GM18511 (cell line): Measurements from ENCODE around the gene PTPRM.

Source experiments
- ATAC-seq: cut with Tn5 transposase; IDR thresholded peaks from one replicate; pipeline ENCODE4 v1.9.1; 2021; ENCODE audit warnings: mild to moderate bottlenecking, moderate library complexity; ENCODE audit not compliant: unreplicated experiment

The PTPRM gene

DNA sequence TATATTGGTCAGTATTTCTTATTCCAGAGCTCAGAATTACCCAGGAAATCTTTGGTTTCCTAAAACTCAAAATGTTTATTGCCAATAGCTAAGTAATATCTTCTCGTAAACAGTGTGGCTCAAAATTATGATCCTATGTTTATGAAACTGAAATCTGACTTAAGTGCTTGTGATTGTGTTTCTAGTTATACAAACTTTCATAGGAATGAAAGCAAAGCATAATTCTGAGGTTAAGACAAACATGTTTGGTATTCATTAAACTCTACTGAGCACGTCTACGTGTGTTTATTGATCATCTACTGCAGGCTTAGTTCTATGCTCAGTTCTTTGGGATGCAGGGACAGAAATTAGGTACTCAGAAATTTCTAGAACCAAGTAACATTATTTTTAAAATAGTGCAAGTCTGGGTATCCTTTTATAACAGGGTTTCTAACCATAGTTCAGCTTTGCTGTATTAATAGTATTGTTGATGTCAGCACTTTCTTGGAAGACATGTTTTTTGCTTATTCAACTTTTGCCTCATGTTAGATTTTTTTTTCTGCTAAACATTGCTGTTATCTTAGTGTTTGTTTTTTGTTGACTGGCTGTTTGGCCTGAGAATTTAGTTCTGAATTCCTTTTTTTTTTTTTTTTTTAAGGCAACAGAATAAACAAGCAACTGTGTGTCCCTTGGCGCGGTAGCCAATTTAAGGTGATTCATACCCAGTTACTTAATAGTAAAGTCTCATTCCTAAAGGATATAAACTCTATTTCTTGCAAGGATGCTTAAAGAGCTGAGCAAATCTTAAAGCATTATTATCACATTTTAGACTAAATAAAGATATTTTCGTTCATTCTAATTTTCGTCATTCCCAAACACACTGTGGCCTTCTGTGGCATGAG, 31.3 kb downstream of the PTPRM start:
- no peak for ATAC-seq

GRCh38 chr18:7600036-7600435, 32.9 kb downstream of the PTPRM start:
- no peak for ATAC-seq

DNA sequence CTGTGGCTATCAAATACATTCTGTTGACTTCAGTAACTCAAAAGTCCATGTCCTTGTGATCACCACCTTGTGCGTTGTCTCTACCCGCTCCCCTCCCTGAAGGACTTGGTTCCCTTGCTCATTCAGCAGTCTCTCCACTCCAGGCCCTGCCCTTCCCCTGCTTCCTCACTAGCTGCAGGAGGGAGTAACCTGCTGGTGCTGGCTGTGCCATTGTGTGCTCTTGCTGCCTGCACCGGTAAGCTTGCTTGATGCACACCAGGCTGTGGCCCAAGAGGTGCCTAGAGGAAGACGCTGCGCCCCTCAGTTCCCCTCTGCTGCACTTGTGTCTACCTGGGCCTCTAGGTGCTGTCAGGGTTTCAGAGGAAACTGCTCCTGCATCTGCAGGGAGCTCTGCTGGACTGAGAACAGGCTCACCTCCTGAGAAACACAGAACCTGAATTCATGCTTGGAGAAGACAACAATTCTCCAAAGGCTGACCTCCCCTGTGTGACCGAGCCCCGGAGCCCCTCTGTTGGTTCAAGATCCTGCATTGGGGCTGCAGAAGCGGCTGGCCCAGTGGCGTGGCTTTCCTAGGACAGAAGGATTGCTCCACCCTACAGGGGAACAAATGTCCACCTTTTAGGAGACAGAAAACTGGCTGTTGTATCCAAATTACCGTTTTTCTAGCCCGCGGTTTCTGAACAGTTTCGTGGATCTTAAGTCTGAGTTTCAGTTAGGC, 33.6 kb downstream of the PTPRM start:
- no peak for ATAC-seq

GRCh38 chr18:7601246-7601615, 34.1 kb downstream of the PTPRM start:
- no peak for ATAC-seq

DNA sequence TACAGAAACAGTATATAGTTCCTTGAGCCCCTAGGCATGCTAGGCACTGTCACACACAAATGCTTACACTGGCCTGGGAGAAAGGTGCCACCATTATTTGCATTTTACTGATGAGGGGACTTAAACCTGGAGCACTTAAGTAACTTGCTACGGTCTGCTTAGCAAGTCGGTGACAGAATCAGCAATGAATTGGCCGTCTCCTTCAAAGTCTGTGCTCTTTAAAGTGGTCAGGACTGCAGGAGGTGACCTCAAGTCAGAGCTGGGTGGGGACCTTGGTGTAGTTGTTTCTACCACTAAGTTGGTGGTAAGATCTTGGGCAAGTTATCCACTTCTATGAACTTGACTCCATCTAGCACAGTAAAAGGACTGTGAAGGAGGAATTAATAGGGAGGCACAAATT, 34.8 kb downstream of the PTPRM start:
- ATAC-seq = no peak

DNA sequence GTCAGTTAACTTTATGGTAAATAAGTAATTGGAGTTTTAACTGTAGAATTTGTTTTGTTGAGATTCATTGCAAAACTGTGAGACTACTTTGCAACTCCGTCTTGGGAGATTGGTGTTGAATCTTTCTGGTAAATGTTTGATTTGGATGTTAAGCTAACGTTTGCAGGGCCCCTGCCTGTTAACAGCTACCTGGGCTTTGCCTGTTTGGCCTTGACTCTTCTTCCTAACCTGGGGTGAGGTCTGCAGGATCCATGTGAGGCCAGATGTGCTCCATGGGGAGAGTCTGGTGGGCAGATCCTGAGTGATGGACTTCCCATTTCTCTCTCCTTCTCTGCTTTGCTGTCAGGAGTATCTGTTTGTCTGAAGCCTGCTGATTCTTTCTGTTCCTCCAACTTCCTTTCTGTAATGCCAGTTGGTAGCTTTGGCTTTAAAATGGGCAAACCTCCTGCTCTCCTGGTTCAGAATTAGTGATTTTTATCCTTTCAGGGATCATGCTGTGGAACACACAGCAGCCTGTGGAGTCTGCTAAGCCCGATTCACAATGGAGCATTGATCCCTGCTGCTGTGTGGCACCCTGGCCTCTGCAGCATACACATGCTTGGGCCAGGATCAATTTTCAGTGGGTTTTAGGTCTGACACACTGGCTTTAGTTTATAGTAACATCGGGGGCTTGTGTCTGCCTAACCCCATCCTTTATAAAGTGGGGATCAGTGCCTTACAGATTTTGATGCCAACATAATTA, 36.3 kb downstream of the PTPRM start:
- ATAC-seq = no peak

DNA sequence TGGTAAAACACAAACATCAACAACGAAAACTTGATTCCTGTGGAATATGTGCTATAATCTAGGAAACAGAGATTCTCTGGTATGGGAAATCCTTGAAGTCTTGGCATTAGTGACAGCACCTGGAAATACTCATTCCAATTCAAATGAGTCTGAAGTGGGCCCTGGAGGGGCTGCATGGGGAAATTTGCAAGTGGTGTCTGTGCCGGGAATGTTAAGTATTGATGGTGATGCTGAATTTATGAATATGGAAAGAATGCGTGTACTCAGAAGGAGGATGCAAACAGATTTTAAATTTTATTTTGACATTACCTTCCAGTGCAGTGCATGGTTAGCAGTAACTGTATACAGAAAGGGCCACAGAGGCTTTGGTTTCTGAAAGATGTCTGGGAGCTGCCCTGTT, 37.2 kb downstream of the PTPRM start:
- no peak for ATAC-seq

DNA sequence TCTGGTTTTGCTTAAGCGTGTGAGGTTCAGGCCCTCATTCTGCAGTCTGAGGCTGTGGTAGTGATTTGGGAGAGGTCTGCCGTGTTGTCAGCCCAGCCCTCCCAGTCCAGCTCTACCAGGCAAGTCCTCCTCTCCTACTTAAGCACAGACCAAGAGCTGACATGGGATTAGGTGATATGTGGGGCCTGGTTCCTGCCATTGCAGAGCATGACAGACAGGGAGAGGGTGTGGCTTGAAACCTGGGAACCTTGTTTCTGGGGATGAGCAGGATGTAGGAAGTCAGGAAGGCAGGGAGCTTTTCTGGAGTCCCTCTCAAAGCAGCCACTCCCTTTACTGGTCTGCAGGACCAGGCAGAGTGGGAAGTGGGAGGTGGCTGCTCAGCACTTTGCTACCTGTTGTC, 38.6 kb downstream of the PTPRM start:
- ATAC-seq = no peak

GRCh38 chr18:7607540-7608173, 40.5 kb downstream of the PTPRM start:
- ATAC-seq = no peak

DNA sequence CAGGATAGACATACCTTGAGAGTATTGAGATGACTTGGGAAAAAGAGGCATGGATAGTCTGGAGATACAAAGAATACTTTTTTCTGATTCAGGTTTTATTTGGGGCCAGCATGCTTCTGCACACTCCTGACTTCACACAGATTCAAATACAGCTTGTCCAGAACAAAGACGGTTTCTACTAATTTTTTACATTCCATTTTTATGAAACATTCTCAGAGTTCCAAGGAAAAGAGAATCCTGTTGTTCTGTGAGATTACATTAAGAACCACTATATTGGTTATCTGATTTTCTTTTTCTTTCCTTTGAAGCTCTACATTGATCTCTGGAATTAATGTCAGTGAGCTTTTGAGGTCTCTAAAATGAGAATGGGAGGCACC, 41.0 kb downstream of the PTPRM start:
- ATAC-seq = no peak

- ATAC-seq = no peak
Observed at GRCh38 chr18:7608781-7609201, 41.7 kb downstream of the PTPRM start.

DNA sequence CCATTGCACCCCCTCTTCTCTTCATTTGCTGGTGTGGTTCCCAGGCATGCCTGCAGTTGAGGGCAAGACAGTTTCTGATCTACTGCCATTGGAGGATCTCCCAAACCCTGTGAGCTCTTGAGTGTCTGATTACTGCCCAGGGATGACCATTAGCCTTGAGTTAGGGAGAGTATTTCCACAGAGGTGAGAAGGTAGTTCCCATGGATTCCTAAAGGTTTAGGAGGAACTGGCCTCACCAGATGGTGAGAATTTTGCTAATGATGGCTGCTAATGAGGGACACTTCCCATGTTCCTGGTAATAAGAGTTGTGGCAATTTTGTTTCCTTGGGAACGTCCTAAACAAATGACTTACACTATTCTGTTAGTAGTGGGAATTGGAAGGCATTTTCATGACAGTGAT, 42.5 kb downstream of the PTPRM start:
- ATAC-seq = no peak

- no peak for ATAC-seq
Observed at GRCh38 chr18:7614042-7614441, 46.9 kb downstream of the PTPRM start.

- no peak for ATAC-seq
Observed at GRCh38 chr18:7615840-7616239, 48.7 kb downstream of the PTPRM start.

DNA sequence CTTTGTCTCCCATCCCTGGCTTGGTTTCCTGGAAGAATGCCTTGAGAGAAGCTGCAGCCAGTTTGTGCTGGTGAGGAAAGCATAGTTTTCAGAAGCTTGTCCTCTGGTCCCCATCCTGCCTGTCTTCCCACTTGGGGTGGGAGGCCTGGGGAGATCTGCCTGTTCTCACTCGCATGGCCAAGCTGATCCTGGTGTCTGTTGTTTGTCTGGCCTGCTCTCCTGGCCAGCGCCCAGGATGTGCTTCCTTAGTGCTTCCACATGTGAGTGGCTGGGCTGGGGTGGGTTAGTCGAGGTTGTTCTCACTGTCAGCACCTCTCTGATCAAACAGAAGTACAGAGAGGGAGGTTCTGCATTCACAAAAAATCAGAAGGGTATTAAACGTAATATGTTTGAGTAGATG, 49.5 kb downstream of the PTPRM start:
- no peak for ATAC-seq

DNA sequence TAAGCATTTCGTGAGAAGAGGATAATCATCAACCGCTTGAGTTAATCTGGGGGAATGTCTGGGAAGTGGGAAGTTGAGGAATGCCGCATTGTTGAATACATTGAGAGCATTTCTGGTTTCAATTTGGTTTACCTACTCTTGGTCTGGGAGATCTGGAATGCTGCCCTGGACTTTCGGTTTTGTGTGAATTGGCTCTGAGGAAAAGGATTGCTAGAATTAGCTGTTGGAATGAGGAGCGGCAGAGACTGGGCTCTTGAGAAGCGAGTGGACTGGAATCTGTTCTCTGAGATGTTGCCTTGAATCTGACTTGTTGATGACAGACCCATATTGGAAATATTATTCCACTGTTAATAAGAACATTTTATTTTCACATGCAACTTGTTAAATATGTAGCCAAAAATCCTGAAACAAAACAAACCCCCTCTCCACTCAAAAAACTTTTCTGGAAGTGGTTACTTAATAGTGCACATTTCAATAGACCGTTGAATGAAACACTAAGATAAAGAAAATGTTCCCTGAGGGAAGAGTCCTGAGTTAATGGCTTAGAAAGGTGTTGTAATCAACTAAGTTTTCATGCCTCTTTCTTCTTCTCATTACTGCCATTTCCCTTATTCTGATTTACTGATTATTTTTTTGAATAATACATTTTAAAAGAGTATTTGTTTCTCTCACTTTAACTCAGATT, 50.8 kb downstream of the PTPRM start:
- ATAC-seq = no peak

DNA sequence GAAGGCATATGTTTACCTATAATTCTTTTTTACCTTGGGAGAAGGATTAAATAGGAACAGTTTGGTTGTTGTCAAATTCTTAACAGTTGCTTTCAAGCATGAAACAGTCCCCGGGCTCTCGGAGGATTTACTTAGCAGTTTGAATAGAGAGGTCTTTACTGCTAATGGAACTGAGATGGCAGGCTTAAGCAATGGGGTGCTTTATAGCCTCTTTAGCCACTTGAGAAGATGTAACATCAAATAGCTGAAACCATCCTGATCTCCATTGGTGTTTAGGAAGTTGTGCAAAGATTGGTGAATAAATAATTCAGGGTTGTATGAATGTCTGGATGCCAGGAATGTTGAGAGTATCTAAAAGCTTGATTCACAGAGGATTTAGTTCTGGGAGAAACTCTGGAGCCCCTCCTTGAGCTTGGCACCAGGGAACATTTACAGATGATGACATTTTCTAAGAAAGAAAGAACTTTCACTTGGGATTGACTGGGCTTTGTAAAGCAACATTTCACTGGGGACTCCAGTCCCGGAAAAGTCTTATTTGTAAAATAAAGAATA, 51.9 kb downstream of the PTPRM start:
- ATAC-seq = no peak

GRCh38 chr18:7619676-7620075, 52.6 kb downstream of the PTPRM start:
- ATAC-seq = no peak

- ATAC-seq = no peak
Observed at GRCh38 chr18:7622721-7623120, 55.6 kb downstream of the PTPRM start.

DNA sequence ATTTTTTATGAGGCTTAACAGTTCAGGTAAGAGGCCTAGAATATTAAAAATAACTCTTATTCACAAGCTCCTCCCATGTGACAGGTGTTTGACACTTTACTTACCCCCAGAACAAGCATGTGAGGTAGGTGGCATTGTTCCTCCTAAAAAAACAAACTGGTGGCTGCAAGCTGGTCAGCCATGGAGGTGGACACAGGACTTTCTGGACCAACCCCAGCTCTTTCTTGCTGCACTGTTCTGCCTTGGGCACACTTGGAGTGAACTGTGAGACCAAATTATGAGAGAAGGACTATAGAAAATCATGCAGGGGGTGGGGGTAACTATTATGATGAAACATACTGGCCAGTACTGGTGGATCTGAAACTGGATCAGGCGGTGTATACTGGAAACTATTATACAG, 56.6 kb downstream of the PTPRM start:
- ATAC-seq = no peak
